Thyroid gland (tissue), 4 donors: ENCODE measurements around the gene VWCE.

Experiments used
- POLR2A ChIP-seq, 2 donors: fragments of 450-650 bp; IDR thresholded peaks; one replicate each; pipeline ENCODE4 v1.6.1; 2017; ENCODE audit warnings: antibody characterized with exemption in 2 of 2, mild to moderate bottlenecking in 2 of 2, moderate library complexity in 1 of 2
- TF ChIP-seq, protein P1 (sequence below), 6 experiments: fragments of 200-600 bp in 3 of 6; fragments of 450-650 bp in 3 of 6; sonication (generic) in 3 of 6; IDR thresholded peaks; one replicate each; pipeline ENCODE4 v1.5.1; 2016 to 2019; ENCODE audit warnings: antibody characterized with exemption in 6 of 6, mild to moderate bottlenecking in 2 of 6, inconsistent platforms in 1 of 6, moderate library complexity in 1 of 6

DNA sequence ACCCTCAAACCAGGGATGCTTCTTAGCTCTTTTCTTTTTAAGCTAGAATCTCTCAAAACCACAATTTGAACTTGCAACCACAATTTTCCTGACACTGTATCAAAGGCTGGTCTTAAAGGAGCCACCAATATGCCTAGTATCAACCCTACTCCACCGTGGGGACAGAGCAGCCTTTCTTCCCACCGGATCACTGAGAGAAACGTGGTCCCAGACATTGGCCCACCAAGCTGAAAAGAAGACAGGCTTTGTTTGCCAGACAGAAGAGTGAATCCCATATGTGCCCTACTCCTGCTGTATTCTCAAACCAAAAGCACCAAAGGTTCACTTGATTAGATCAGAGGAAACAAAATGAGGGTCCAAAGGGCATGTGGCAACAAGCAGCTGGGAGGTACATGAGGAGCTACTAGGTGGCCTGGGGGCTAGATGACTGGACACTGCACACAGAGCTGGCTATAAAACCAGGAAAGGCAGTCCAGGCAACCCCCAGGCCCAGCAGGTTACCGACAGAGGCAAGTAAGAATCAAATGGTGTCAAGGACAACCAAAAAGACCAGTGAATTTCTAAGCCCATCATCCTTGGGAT, 3.6 kb upstream of the VWCE start:
- TF ChIP-seq, protein P1, sequence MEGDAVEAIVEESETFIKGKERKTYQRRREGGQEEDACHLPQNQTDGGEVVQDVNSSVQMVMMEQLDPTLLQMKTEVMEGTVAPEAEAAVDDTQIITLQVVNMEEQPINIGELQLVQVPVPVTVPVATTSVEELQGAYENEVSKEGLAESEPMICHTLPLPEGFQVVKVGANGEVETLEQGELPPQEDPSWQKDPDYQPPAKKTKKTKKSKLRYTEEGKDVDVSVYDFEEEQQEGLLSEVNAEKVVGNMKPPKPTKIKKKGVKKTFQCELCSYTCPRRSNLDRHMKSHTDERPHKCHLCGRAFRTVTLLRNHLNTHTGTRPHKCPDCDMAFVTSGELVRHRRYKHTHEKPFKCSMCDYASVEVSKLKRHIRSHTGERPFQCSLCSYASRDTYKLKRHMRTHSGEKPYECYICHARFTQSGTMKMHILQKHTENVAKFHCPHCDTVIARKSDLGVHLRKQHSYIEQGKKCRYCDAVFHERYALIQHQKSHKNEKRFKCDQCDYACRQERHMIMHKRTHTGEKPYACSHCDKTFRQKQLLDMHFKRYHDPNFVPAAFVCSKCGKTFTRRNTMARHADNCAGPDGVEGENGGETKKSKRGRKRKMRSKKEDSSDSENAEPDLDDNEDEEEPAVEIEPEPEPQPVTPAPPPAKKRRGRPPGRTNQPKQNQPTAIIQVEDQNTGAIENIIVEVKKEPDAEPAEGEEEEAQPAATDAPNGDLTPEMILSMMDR (IDR thresholded peaks at IDR 0.05), result no peak
- TF ChIP-seq POLR2A (IDR thresholded peaks at IDR 0.05), result no peak
